OCI-LY7 (cell line): ENCODE results near the gene SLC1A3. TPM values are rescaled to one million over a fixed set of nuclear protein-coding genes. Genes with fewer than 3 reads are reported as not detected.

ENCODE experiments used
- BruUV-seq: library from RNA; stranded (reverse); fragments of 400-500 nt; replicated peaks from 2 replicates; lab custom pipeline; 2021; lab: Mats Ljungman, UMichigan
- CTCF ChIA-PET: fragments of 300-600 bp; sonication (Branson Sonifier 250); formaldehyde crosslinking; loops from one replicate; lab custom pipeline; 2022; ENCODE audit warnings: antibody characterized with exemption; ENCODE audit not compliant: unreplicated experiment; lab: Charles Lee
- POLR2A ChIA-PET: fragments of 300-600 bp; sonication (Branson Sonifier 250); formaldehyde crosslinking; loops from one replicate; lab custom pipeline; 2022; ENCODE audit warnings: antibody characterized with exemption; lab: Charles Lee
- DNase-seq: peaks from one replicate; pipeline ENCODE4 v3.0.0-alpha.2; 2015; ENCODE audit warnings: low spot score
- H2AFZ ChIP-seq: fragments of 200-600 bp; sonication (generic), shearing (Covaris generic); 2 replicates; pipeline ENCODE4 v1.6.1; 2014; ENCODE audit warnings: mild to moderate bottlenecking, antibody characterized with exemption, low read length, moderate library complexity
- H3K27ac ChIP-seq: fragments of 200-600 bp; sonication (generic); 2 replicates; pipeline ENCODE4 v1.5.1; 2014; ENCODE audit warnings: mixed run types, low read depth, mild to moderate bottlenecking, moderate library complexity, low read length, inconsistent platforms; ENCODE audit not compliant: poor library complexity, severe bottlenecking
- H3K36me3 ChIP-seq: fragments of 200-600 bp; sonication (generic); 2 replicates; pipeline ENCODE4 v1.6.1; 2014; ENCODE audit warnings: mild to moderate bottlenecking, antibody characterized with exemption, low read length, moderate library complexity, mixed read lengths; ENCODE audit not compliant: insufficient read depth
- H3K4me1 ChIP-seq: fragments of 200-600 bp; sonication (generic); 2 replicates; pipeline ENCODE4 v1.5.1; 2014; ENCODE audit warnings: mild to moderate bottlenecking, low read length; ENCODE audit not compliant: insufficient read depth, poor library complexity, severe bottlenecking
- H3K4me2 ChIP-seq: fragments of 200-600 bp; sonication (generic); 2 replicates; pipeline ENCODE4 v1.6.1; 2014; ENCODE audit warnings: mild to moderate bottlenecking, low read length
- H3K4me3 ChIP-seq: fragments of 200-600 bp; sonication (generic); 2 replicates; pipeline ENCODE4 v1.5.1; 2014; ENCODE audit warnings: mild to moderate bottlenecking, low read depth, low read length; ENCODE audit not compliant: poor library complexity, severe bottlenecking
- H3K79me2 ChIP-seq: fragments of 200-600 bp; sonication (generic); 2 replicates; pipeline ENCODE4 v1.6.1; 2016; ENCODE audit warnings: low read depth, mild to moderate bottlenecking, low read length, moderate library complexity, mixed read lengths; ENCODE audit not compliant: insufficient read depth
- H3K9me2 ChIP-seq: fragments of 200-600 bp; sonication (generic); 2 replicates; pipeline ENCODE4 v1.6.1; 2016; ENCODE audit warnings: mild to moderate bottlenecking, low read length, mixed read lengths; ENCODE audit not compliant: insufficient read depth
- H3K9me3 ChIP-seq: fragments of 200-600 bp; sonication (generic); 2 replicates; pipeline ENCODE4 v1.6.1; 2014; ENCODE audit warnings: mild to moderate bottlenecking, mixed run types, low read length, mixed read lengths
- H4K20me1 ChIP-seq: fragments of 200-600 bp; sonication (generic); 2 replicates; pipeline ENCODE4 v1.6.1; 2014; ENCODE audit warnings: mild to moderate bottlenecking, antibody characterized with exemption, low read length, moderate library complexity, mixed read lengths; ENCODE audit not compliant: insufficient read depth
- EZH2phosphoT487 ChIP-seq: fragments of 200-600 bp; sonication (generic); IDR thresholded peaks from 2 replicates; pipeline ENCODE4 v1.6.1; 2018; ENCODE audit warnings: low read depth, borderline replicate concordance, mild to moderate bottlenecking, mixed run types, antibody characterized with exemption, low read length, moderate library complexity, mixed read lengths
- intact Hi-C: fragments of 100-400 bp; cut with micrococcal nuclease; formaldehyde crosslinking; loops from one replicate; pipeline ENCODE4 v1.10.0; 2022; ENCODE audit not compliant: unreplicated experiment
- total RNA-seq, 2 experiments: library from RNA; depleted of rRNA in 1 of 2; stranded (reverse); fragments of >200 nt in 1 of 2; shearing (Covaris generic) in 1 of 2; gene quantifications; 2 replicates each; pipeline ENCODE4 v1.2.3, GENCODE V29; 2014 to 2022
- TF ChIP-seq, protein P1 (sequence below): fragments of 200-600 bp; sonication (generic); conservative IDR thresholded peaks from 2 replicates; pipeline ENCODE4 v1.5.1; 2014; ENCODE audit warnings: mild to moderate bottlenecking, antibody characterized with exemption, low read length, moderate library complexity, mixed read lengths

SLC1A3 gene
- total RNA-seq, 2 experiments from 2014 or later = not detected

DNA sequence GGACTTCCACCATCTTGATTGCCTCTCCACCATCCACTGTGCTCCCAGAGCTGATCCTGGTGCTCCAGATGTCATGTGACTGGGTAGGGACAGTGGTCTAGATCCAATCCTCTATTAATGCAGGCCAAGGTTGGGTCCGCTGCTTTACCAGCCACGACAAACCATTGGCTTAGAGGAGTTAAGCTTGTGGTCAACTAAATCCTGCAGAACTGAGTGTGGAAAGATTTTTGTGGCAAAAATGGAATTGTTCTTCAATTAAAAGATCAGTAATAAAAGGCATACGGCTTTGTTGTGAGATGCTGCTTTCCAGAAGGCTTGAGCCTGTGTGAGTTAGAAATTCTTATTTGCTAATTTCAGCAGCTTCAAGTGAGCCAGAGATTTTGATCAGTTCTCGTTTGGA lies 30.7 kb downstream of the SLC1A3 start:
- BruUV-seq = no TSS peak
- Histone ChIP-seq H3K79me2 (no peaks in the 10 kb centered on the region), H3K36me3 (no peaks in the 10 kb centered on the region), H3K4me3 (no peak overlapping the region), H3K4me2 (no peak overlapping the region), H3K9me2 (no peaks in the 10 kb centered on the region), H2AFZ (no peak overlapping the region), H3K9me3 (no peaks in the 10 kb centered on the region), H3K4me1 (no peaks in the 10 kb centered on the region), H4K20me1 (no peaks in the 10 kb centered on the region), H3K27ac (no peak overlapping the region)
- no peak for TF ChIP-seq EZH2phosphoT487
- TF ChIP-seq, protein P1, sequence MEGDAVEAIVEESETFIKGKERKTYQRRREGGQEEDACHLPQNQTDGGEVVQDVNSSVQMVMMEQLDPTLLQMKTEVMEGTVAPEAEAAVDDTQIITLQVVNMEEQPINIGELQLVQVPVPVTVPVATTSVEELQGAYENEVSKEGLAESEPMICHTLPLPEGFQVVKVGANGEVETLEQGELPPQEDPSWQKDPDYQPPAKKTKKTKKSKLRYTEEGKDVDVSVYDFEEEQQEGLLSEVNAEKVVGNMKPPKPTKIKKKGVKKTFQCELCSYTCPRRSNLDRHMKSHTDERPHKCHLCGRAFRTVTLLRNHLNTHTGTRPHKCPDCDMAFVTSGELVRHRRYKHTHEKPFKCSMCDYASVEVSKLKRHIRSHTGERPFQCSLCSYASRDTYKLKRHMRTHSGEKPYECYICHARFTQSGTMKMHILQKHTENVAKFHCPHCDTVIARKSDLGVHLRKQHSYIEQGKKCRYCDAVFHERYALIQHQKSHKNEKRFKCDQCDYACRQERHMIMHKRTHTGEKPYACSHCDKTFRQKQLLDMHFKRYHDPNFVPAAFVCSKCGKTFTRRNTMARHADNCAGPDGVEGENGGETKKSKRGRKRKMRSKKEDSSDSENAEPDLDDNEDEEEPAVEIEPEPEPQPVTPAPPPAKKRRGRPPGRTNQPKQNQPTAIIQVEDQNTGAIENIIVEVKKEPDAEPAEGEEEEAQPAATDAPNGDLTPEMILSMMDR = no peak
- no peak for DNase-seq
- intact Hi-C loops = no loop called here
- ChIA-PET POLR2A (interaction anchor here (0.5 to 0.9 kb wide), 3 partner anchors 32 to 1447 kb away, joined by 3 to 4 read pairs (median 3); no protein-coding TSS in a partner anchor), CTCF (no interaction called here)

- H3K4me3 ChIP-seq = no peak overlapping the region
- no peak for DNase-seq
- CTCF ChIA-PET = no interaction called here
- H3K27ac ChIP-seq = no peak overlapping the region
- no peaks in the 10 kb centered on the region for H3K4me1 ChIP-seq
- no peak for TF ChIP-seq EZH2phosphoT487
- TF ChIP-seq, protein P1 = no peak
- no peaks in the 10 kb centered on the region for H3K9me2 ChIP-seq
- no peaks in the 10 kb centered on the region for H3K9me3 ChIP-seq
- no peak overlapping the region for H3K4me2 ChIP-seq
- H4K20me1 ChIP-seq = no peaks in the 10 kb centered on the region
- intact Hi-C loops = no loop called here
- POLR2A ChIA-PET = interaction anchor here (0.5 to 0.9 kb wide), 4 partner anchors 13 to 1447 kb away, joined by 3 to 5 read pairs (median 4); no protein-coding TSS in a partner anchor
- no peaks in the 10 kb centered on the region for H3K79me2 ChIP-seq
- no TSS peak for BruUV-seq
- H2AFZ ChIP-seq = no peak overlapping the region
- H3K36me3 ChIP-seq = no peaks in the 10 kb centered on the region
These were observed 31.1 kb downstream of the SLC1A3 start for GRCh38 chr5:36637516-36637915.

DNA sequence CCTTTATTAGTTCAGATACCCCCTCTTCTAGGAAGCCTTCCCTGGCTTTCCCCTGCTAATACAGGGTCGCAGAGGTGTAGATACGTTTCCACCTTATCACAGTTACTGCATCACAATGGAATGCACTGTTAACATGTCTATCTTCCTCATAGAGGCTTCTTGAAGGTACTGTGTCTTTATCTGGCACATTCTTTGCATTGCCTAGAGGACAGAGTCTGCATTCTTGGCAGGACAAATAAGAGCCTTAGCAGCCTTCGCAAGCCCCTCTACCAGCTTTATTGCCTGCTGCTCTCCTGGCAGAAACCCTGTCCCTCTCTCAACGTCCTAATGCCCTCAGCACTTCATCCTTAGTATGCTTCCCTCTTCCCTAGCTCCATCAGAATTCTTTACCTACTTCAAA lies 31.6 kb downstream of the SLC1A3 start:
- no peak overlapping the region for H3K27ac ChIP-seq
- no peak overlapping the region for H3K4me2 ChIP-seq
- POLR2A ChIA-PET = interaction anchor here (0.6 to 1.2 kb wide), 3 partner anchors 13 to 33 kb away, joined by 3 to 5 read pairs (median 5); no protein-coding TSS in a partner anchor
- H2AFZ ChIP-seq = no peak overlapping the region
- intact Hi-C loops = no loop called here
- no peaks in the 10 kb centered on the region for H3K9me2 ChIP-seq
- DNase-seq = no peak
- H3K4me1 ChIP-seq = no peaks in the 10 kb centered on the region
- TF ChIP-seq, protein P1 = no peak
- no peak for TF ChIP-seq EZH2phosphoT487
- CTCF ChIA-PET = no interaction called here
- H4K20me1 ChIP-seq = no peaks in the 10 kb centered on the region
- H3K36me3 ChIP-seq = no peaks in the 10 kb centered on the region
- no peak overlapping the region for H3K4me3 ChIP-seq
- no peaks in the 10 kb centered on the region for H3K9me3 ChIP-seq
- no peaks in the 10 kb centered on the region for H3K79me2 ChIP-seq
- BruUV-seq = no TSS peak
